Measurements from ENCODE around the gene MBD4. TPM values are rescaled to one million over a fixed set of nuclear protein-coding genes. Genes with fewer than 3 reads are reported as not detected.

The MBD4 gene
- total RNA-seq, 1 experiment from 2014 or later: 40.1 TPM

GRCh38 chr3:129382366-129382765 lies 57.4 kb downstream of the MBD4 start:
- H3T11ph ChIP-seq (ENCODE audit: low read length): no peak overlapping the region
- no peak overlapping the region for H3K4me3 Mint-ChIP-seq
- no peak overlapping the region for H3K14ac ChIP-seq (ENCODE audit: insufficient read depth, low read length)
- H2BK12ac ChIP-seq (ENCODE audit: insufficient read length, low read depth, low read length): no peak overlapping the region
- no peak overlapping the region for H3K23ac ChIP-seq (ENCODE audit: insufficient read length, low read depth, low read length)
- no peak overlapping the region for H3K56ac ChIP-seq (ENCODE audit: insufficient read length, low read depth, low read length)
- no peak overlapping the region for H3K4ac ChIP-seq (ENCODE audit: low read depth, low read length)
- no CpG with 5 or more reads among the region's 2 CpGs for WGBS (ENCODE audit: extremely low coverage, insufficient read length, low lambda C conversion rate)
- no peak overlapping the region for H2BK5ac ChIP-seq (ENCODE audit: insufficient read length, low read length)
- no peak overlapping the region for H2AK5ac ChIP-seq (ENCODE audit: insufficient read length, low read length)
- no peak overlapping the region for H4K8ac ChIP-seq (replicated peaks; ENCODE audit: insufficient read length, low read depth, low read length)
- no peak overlapping the region for H3K4me2 ChIP-seq (ENCODE audit: insufficient read depth, insufficient read length, low read length)
- H3K36me3 Mint-ChIP-seq (ENCODE audit: insufficient read depth in 1 of 3, low read depth in 3 of 3): peaks cover 3 to 7% (median 7%) of the 10 kb centered on the region in 3 experiments; a peak in 6 of 7 replicates
- no peak overlapping the region for H3K18ac ChIP-seq (ENCODE audit: insufficient read length, low read depth, low read length)
- no peaks in the 10 kb centered on the region for H4K20me1 ChIP-seq (ENCODE audit: control insufficient read depth, insufficient read depth, insufficient read length)
- no peak overlapping the region for H3K27ac ChIP-seq (ENCODE audit: insufficient read length, low read depth, low read length)
- H2AFZ ChIP-seq (ENCODE audit: low read length): no peak overlapping the region
- peaks cover 0 to 4% of the 10 kb centered on the region in 2 experiments; a peak in 4 of 5 replicates for H3K9me3 Mint-ChIP-seq
- no peaks in the 10 kb centered on the region for H3K79me1 ChIP-seq (ENCODE audit: insufficient read depth, low read depth, low read length, poor library complexity, severe bottlenecking)
- H3K27ac Mint-ChIP-seq: no peak overlapping the region
- H4K5ac ChIP-seq (ENCODE audit: insufficient read length, low read depth, low read length): no peak overlapping the region
- peaks cover 2% of the 10 kb centered on the region; the same call in 1 of the 2 replicates for H3K27me3 Mint-ChIP-seq (ENCODE audit: low read depth)
- H3K9ac ChIP-seq (ENCODE audit: extremely low read depth, insufficient read length, low read length): no peak overlapping the region
- no peak overlapping the region for H2BK120ac ChIP-seq (ENCODE audit: low read depth, low read length, poor library complexity, severe bottlenecking)
- H2BK20ac ChIP-seq (ENCODE audit: low read depth, low read length, poor library complexity, severe bottlenecking): no peak overlapping the region
- TF ChIP-seq CTCF (conservative IDR thresholded peaks at IDR 0.05): no peak
- peaks cover 29 to 33% of the 10 kb centered on the region in 2 experiments for H3K4me1 Mint-ChIP-seq
- H3K4me1 ChIP-seq (ENCODE audit: insufficient read depth, low read length): no peaks in the 10 kb centered on the region
- H3K27me3 ChIP-seq (ENCODE audit: insufficient read depth, low read length): no peaks in the 10 kb centered on the region
- DNase-seq: no peak
- no peak overlapping the region for H2BK15ac ChIP-seq (ENCODE audit: low read depth, low read length)
- no peak overlapping the region for H4K91ac ChIP-seq (ENCODE audit: insufficient read length, low read depth, low read length)
- no peaks in the 10 kb centered on the region for H3K79me2 ChIP-seq (ENCODE audit: insufficient read depth, low read length)
- no peaks in the 10 kb centered on the region for H3K23me2 ChIP-seq (ENCODE audit: insufficient read length, low read depth, low read length, poor library complexity, severe bottlenecking)
- peaks cover 7% of the 10 kb centered on the region for H3K9me3 ChIP-seq (ENCODE audit: control insufficient read depth, low read depth, low read length)

Other genes starting within 250 kb of the MBD4 start
- gene COPG1, start 190.3 kb downstream of the MBD4 start, total RNA-seq (2021): 142 and 147 TPM in 2 replicates
- 51.2 and 52.4 TPM in 2 replicates for gene HMCES, start 161.1 kb downstream of the MBD4 start, total RNA-seq (2021)
- 0.11 and 0.28 TPM in 2 replicates for gene EFCAB12, start 11.3 kb downstream of the MBD4 start, total RNA-seq (2021)
- 19.3 and 22.0 TPM in 2 replicates for gene IFT122, start 276 bp upstream of the MBD4 start, total RNA-seq (2021)
- not detected in 2 replicates for gene RHO, start 88.7 kb upstream of the MBD4 start, total RNA-seq (2021)
- not detected in 2 replicates for gene H1-8, start 103.2 kb upstream of the MBD4 start, total RNA-seq (2021)
- 48.4 and 50.9 TPM in 2 replicates for gene PLXND1, start 166.7 kb upstream of the MBD4 start, total RNA-seq (2021)

Data from H9 (cell line).